ENCODE measurements around the gene MPL.

Gene MPL

DNA sequence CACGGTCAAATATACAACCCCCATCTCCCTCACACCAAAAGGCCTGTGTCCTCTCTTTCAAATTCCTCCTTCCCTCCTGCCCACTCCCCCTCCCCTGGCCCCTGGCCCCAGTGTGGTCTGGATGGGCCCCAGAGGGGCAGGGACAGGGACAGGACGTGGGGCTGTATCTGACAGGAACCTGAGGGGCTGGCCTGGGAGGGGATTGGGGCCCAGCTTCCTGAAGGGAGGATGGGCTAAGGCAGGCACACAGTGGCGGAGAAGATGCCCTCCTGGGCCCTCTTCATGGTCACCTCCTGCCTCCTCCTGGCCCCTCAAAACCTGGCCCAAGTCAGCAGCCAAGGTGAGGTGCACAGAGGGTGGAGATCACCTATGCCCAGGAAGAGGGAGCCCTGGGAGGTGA, at the start of gene MPL:
Gene MPL, plus strand, starts transcription at position 231 of the 400 bp plus-strand sequence. Its CDS starts 31 bp downstream, at position 262.
- TF ChIP-seq, protein P1, sequence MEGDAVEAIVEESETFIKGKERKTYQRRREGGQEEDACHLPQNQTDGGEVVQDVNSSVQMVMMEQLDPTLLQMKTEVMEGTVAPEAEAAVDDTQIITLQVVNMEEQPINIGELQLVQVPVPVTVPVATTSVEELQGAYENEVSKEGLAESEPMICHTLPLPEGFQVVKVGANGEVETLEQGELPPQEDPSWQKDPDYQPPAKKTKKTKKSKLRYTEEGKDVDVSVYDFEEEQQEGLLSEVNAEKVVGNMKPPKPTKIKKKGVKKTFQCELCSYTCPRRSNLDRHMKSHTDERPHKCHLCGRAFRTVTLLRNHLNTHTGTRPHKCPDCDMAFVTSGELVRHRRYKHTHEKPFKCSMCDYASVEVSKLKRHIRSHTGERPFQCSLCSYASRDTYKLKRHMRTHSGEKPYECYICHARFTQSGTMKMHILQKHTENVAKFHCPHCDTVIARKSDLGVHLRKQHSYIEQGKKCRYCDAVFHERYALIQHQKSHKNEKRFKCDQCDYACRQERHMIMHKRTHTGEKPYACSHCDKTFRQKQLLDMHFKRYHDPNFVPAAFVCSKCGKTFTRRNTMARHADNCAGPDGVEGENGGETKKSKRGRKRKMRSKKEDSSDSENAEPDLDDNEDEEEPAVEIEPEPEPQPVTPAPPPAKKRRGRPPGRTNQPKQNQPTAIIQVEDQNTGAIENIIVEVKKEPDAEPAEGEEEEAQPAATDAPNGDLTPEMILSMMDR (IDR thresholded peaks at IDR 0.05; ENCODE audit: low read depth, low read length), result no peak
- DNase-seq (ENCODE audit: extremely low read depth, low read depth), result no peak

DNA sequence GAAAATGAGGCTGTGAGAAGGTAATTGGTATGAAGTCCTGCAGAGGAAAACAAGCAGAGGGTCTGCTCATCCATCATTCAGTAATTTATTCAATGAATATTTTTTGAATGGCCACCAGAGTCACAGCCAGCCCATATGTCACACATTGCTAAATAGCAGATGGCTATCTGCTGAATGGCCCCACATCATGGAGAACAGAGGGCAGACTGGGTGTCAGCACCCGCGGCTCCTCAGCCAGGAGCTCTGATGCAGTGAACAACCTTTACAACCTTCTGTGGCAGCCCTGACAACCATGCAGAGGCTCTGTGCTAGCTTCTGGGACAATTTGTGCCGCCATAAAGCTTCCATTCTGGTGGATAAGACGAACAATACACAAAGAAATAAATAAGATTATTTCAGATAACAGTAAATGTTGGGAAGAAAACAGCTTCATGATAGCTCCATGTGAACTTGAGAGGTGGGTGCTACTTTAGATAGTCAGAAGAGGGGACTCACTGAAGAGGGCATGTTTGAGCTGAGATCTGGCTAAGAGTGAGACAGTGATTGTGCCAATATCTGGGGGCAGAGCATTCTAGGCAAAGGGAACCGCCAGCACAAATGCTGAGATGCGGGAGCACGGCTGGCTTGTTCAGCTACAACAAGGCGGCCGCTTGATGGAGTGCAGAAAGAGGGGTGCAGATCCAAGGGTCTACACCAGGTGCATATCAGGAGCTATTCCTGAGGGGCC, 49.4 kb upstream of the MPL start:
- TF ChIP-seq, protein P1 (IDR thresholded peaks at IDR 0.05; ENCODE audit: low read depth, low read length), result no peak
- no peak for DNase-seq (ENCODE audit: extremely low read depth, low read depth)

DNA sequence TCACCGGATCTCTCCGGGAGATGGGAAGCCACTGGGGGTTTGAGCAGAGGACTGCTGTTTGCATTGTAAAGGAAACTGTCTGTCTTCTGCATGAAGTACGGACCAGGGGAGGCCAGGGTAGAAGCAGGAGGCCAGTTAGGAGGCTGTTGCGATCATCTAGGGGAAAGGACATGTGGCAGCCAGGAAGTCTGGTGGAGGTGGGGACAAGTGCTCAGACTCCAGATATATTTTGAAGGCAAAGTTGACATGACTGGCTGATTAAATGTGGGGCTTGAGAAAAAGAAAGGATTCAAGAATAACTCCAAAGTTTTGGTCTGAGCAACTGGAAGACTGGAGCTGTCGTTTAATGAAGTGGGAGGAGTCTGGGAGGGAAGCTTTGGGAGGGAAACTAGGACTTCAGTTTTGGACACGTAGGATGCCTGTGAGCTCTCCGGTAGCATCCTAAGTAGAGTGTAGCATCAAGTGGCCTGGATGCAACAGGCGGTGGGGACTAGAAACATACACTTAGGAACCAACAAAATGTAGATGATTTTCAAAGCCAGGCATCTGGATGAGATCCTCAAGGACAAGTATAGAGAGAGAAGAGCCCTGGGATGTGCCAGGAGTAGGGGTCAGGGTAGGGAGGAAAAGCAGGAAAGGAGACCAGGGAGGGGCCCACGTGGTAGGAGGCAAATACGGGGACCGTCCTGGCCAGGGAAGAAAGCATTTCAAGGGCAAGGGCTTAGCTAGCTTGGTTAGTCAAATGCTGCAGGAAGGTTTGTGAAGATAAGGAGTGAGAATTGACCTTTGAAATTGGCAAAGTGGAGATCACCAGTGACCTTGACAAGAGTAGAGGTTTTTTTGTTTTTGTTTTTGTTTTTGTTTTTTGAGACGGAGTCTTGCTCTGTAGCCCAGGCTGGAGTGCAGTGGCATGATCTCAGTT, 48.6 kb upstream of the MPL start:
- no peak for DNase-seq (ENCODE audit: extremely low read depth, low read depth)
- TF ChIP-seq, protein P1 (IDR thresholded peaks at IDR 0.05; ENCODE audit: low read depth, low read length), result no peak

DNA sequence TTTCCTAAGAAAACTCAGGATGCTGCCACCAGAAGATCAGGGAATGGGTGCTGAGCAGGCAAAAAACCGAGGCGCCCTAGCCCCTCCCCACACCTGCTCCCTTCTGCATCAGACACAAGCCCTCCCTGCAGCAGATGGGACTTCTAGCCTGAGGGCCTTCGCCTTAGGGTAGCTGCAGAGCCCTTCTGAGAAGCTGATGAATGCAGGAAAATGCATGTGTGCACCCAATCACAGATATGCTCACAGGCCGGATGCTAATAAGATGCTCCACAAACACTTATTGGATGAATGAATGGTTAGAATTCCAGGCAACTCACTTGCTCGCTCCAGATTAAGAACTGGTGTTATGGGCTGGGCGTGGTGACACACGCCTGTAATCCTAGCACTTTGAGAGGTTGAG, 45.4 kb upstream of the MPL start:
- TF ChIP-seq, protein P1 (IDR thresholded peaks at IDR 0.05; ENCODE audit: low read depth, low read length), result no peak

DNA sequence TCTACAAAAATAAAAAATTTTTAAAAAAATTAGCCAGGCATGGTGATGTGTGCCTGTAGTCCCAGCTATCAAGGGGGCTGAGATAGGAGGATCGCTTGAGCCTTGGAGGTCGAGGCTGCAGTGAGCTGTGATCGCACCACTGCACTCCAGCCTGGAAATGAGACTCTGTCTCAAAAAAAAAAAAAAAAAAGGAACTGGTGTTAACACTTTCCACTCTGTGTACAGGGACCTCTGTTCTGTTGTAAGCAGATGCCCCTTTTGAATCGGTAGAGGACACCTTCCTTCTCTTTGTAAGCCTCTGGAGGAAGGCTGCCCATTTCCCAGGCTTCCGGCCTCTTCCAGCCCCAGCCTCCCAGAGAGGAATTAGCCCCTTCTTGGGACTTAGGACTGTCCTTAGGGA, 44.9 kb upstream of the MPL start:
- TF ChIP-seq, protein P1 (IDR thresholded peaks at IDR 0.05; ENCODE audit: low read depth, low read length), result no peak
- DNase-seq (ENCODE audit: extremely low read depth, low read depth), result no peak

More for the DNA sequence above, 45.4 kb upstream of the MPL start:
- no peak for DNase-seq (ENCODE audit: extremely low read depth, low read depth)

- no peak for DNase-seq (ENCODE audit: extremely low read depth, low read depth)
- TF ChIP-seq, protein P1 (IDR thresholded peaks at IDR 0.05; ENCODE audit: low read depth, low read length), result no peak
These were observed 44.4 kb upstream of the MPL start for GRCh38 chr1:43293176-43293575.

All from AG09319 (cell line).